ENCODE measurements around the gene SPOCK2.

DNA sequence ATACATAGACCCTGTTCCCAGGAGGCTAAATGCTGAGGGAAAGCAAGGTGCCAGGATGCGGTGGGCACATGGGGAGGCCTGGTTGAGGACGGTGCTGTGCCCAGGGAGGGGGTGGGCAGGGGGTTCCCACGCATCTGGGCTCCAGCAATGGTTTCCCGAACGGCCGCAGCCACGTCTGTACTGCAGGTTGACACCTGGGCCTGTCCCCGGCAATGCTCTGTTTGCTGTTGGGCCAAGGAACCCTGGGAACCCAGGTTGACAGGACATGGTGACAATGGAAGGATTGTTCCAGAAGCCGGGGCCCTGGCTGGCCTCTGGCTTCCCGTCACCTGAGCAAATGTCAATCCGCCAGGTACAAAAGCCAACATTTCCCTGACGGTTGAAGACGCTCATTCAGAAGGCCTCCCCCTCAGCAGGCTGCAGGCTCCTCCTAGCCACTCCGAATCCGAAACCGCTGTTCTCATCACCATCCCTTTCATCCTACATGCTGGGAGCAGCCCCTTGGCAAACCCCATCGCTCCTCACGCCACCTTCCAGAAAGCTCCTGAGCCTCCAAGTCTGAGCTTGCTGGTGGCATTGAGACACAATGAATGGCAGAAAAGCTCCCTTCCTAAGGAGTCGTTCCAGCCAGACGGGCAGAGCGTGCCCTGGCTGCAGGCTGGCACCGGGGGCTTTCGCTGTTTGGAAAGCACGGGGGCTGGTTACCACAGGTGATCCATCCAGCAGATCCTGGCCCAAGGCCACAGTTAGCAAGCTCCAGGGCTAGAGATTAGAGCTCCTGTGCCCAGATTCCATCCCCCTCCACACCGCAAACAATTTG, 31.2 kb downstream of the SPOCK2 start:
- no peak for TF ChIP-seq HHEX (CRISPR knock-in tag; IDR thresholded peaks at IDR 0.05)
- TF ChIP-seq, protein P1, sequence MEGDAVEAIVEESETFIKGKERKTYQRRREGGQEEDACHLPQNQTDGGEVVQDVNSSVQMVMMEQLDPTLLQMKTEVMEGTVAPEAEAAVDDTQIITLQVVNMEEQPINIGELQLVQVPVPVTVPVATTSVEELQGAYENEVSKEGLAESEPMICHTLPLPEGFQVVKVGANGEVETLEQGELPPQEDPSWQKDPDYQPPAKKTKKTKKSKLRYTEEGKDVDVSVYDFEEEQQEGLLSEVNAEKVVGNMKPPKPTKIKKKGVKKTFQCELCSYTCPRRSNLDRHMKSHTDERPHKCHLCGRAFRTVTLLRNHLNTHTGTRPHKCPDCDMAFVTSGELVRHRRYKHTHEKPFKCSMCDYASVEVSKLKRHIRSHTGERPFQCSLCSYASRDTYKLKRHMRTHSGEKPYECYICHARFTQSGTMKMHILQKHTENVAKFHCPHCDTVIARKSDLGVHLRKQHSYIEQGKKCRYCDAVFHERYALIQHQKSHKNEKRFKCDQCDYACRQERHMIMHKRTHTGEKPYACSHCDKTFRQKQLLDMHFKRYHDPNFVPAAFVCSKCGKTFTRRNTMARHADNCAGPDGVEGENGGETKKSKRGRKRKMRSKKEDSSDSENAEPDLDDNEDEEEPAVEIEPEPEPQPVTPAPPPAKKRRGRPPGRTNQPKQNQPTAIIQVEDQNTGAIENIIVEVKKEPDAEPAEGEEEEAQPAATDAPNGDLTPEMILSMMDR (CRISPR knock-in tag; IDR thresholded peaks at IDR 0.05) = no peak
- TF ChIP-seq SUZ12 (IDR thresholded peaks at IDR 0.05; ENCODE audit: low read depth, low read length) = no peak
- TF ChIP-seq POLR2A (IDR thresholded peaks at IDR 0.05; ENCODE audit: insufficient read depth in 1 of 2, low read depth in 2 of 2, low read length in 2 of 2) = no peak
- no peak for TF ChIP-seq JUN (CRISPR knock-in tag; IDR thresholded peaks at IDR 0.05)
- TF ChIP-seq, protein P2, sequence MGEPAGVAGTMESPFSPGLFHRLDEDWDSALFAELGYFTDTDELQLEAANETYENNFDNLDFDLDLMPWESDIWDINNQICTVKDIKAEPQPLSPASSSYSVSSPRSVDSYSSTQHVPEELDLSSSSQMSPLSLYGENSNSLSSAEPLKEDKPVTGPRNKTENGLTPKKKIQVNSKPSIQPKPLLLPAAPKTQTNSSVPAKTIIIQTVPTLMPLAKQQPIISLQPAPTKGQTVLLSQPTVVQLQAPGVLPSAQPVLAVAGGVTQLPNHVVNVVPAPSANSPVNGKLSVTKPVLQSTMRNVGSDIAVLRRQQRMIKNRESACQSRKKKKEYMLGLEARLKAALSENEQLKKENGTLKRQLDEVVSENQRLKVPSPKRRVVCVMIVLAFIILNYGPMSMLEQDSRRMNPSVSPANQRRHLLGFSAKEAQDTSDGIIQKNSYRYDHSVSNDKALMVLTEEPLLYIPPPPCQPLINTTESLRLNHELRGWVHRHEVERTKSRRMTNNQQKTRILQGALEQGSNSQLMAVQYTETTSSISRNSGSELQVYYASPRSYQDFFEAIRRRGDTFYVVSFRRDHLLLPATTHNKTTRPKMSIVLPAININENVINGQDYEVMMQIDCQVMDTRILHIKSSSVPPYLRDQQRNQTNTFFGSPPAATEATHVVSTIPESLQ (CRISPR knock-in tag; conservative IDR thresholded peaks at IDR 0.05) = no peak
- no peak for TF ChIP-seq HCFC1 (IDR thresholded peaks at IDR 0.05; ENCODE audit: low read depth, low read length)
- TF ChIP-seq, protein P3, sequence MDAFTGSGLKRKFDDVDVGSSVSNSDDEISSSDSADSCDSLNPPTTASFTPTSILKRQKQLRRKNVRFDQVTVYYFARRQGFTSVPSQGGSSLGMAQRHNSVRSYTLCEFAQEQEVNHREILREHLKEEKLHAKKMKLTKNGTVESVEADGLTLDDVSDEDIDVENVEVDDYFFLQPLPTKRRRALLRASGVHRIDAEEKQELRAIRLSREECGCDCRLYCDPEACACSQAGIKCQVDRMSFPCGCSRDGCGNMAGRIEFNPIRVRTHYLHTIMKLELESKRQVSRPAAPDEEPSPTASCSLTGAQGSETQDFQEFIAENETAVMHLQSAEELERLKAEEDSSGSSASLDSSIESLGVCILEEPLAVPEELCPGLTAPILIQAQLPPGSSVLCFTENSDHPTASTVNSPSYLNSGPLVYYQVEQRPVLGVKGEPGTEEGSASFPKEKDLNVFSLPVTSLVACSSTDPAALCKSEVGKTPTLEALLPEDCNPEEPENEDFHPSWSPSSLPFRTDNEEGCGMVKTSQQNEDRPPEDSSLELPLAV (CRISPR knock-in tag; conservative IDR thresholded peaks at IDR 0.05; ENCODE audit: low read depth) = no peak

Measured in HepG2 (cell line).